IPS-20b (cell line): ENCODE measurements around the gene LINS1.

ENCODE experiments used
- H3K27ac ChIP-seq: one replicate; pipeline ENCODE4 v1.5.1; 2013; ENCODE audit warnings: low read length
- H3K27me3 ChIP-seq: 2 replicates; pipeline ENCODE4 v1.6.1; 2013; ENCODE audit warnings: mild to moderate bottlenecking, low read length, inconsistent platforms; ENCODE audit not compliant: insufficient read depth
- H3K36me3 ChIP-seq: 2 replicates; pipeline ENCODE4 v1.6.1; 2013; ENCODE audit warnings: low read depth, mild to moderate bottlenecking, inconsistent platforms, low read length, moderate library complexity; ENCODE audit not compliant: insufficient read depth
- H3K4me1 ChIP-seq: 2 replicates; pipeline ENCODE4 v1.6.1; 2013; ENCODE audit warnings: mild to moderate bottlenecking, control low read depth, inconsistent platforms, low read length, moderate library complexity; ENCODE audit not compliant: insufficient read depth
- H3K4me3 ChIP-seq: 2 replicates; pipeline ENCODE4 v1.5.1; 2013; ENCODE audit warnings: mild to moderate bottlenecking, low read length, inconsistent platforms
- H3K9ac ChIP-seq: 2 replicates; pipeline ENCODE4 v1.6.1; 2013; ENCODE audit warnings: low read depth, mild to moderate bottlenecking, inconsistent platforms, low read length, moderate library complexity
- H3K9me3 ChIP-seq: 2 replicates; pipeline ENCODE4 v1.6.1; 2013; ENCODE audit warnings: mild to moderate bottlenecking, low read depth, low read length, inconsistent platforms; ENCODE audit not compliant: insufficient read depth

LINS1 gene

GRCh38 chr15:100628746-100629145, 26.8 kb upstream of the LINS1 start:
- H3K9me3 ChIP-seq, result no peaks in the 10 kb centered on the region
- H3K9ac ChIP-seq, result no peak overlapping the region
- H3K36me3 ChIP-seq, result peaks cover 22% of the 10 kb centered on the region
- H3K4me1 ChIP-seq, result no peaks in the 10 kb centered on the region
- no peak overlapping the region for H3K27ac ChIP-seq
- no peaks in the 10 kb centered on the region for H3K27me3 ChIP-seq
- H3K4me3 ChIP-seq, result no peak overlapping the region

- no peak overlapping the region for H3K27ac ChIP-seq
These were observed 25.9 kb upstream of the LINS1 start for GRCh38 chr15:100627789-100628395.

GRCh38 chr15:100623301-100623700, 21.3 kb upstream of the LINS1 start:
- Histone ChIP-seq H3K9me3 (no peaks in the 10 kb centered on the region), H3K4me3 (no peak overlapping the region), H3K36me3 (peaks cover 15% of the 10 kb centered on the region), H3K4me1 (no peaks in the 10 kb centered on the region), H3K27ac (no peak overlapping the region), H3K27me3 (no peaks in the 10 kb centered on the region), H3K9ac (no peak overlapping the region)

More at GRCh38 chr15:100627789-100628395, 25.9 kb upstream of the LINS1 start:
- Histone ChIP-seq H3K9ac (no peak overlapping the region), H3K9me3 (no peaks in the 10 kb centered on the region), H3K4me1 (no peaks in the 10 kb centered on the region), H3K27me3 (no peaks in the 10 kb centered on the region), H3K36me3 (peaks cover 22% of the 10 kb centered on the region), H3K4me3 (no peak overlapping the region)

DNA sequence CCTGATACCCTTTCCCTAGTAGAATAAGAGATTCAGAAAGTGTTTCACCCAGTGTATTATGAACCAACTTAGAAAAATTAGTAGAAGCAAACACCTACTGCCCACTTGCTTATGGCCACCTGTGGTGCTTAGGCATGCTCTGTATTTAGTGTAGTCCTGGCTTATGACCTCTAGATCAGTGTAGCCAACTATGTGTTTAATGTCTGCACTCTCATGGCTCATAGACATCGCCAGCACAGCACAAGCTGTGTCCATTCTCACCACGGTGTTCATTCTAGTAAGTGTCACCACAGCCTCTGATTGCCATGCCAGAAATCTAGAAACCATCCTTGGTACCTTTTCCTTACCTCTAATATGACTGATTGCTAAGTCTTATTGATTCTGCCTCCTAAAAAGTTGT, 14.7 kb upstream of the LINS1 start:
- Histone ChIP-seq H3K9ac (no peak overlapping the region), H3K9me3 (no peaks in the 10 kb centered on the region), H3K4me3 (no peak overlapping the region), H3K4me1 (no peaks in the 10 kb centered on the region), H3K27ac (no peak overlapping the region), H3K27me3 (no peaks in the 10 kb centered on the region), H3K36me3 (peaks cover 33% of the 10 kb centered on the region)

DNA sequence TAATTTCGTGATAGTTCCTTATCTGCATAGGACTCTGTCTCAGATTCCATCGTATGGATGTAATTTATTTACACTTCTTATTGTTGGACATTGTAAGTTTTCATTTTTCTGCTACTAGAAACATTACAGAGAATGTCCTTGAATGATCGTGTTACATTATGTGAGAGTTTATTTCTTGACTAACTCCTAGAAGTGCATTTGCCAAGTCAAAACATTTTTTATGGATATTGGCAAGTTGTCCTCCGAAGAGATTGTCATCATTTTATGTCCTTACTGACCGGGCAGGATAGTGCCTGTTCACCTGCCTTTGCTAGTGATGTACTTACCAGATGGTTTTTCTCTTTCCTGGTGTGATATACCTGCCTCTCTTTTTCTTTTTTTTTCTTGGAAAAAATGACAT, 13.8 kb upstream of the LINS1 start:
- no peak overlapping the region for H3K27ac ChIP-seq
- H3K9ac ChIP-seq, result no peak overlapping the region
- no peaks in the 10 kb centered on the region for H3K9me3 ChIP-seq
- H3K4me3 ChIP-seq, result no peak overlapping the region
- H3K4me1 ChIP-seq, result no peaks in the 10 kb centered on the region
- H3K27me3 ChIP-seq, result no peaks in the 10 kb centered on the region
- H3K36me3 ChIP-seq, result peaks cover 38% of the 10 kb centered on the region

- no peaks in the 10 kb centered on the region for H3K9me3 ChIP-seq
- peaks cover 44% of the 10 kb centered on the region for H3K36me3 ChIP-seq
- H3K4me1 ChIP-seq, result no peaks in the 10 kb centered on the region
- no peak overlapping the region for H3K9ac ChIP-seq
- H3K27ac ChIP-seq, result no peak overlapping the region
- no peak overlapping the region for H3K4me3 ChIP-seq
- no peaks in the 10 kb centered on the region for H3K27me3 ChIP-seq
These were observed 12.9 kb upstream of the LINS1 start for GRCh38 chr15:100614918-100615317.

GRCh38 chr15:100614336-100614735, 12.4 kb upstream of the LINS1 start:
- no peaks in the 10 kb centered on the region for H3K9me3 ChIP-seq
- H3K36me3 ChIP-seq, result peaks cover 44% of the 10 kb centered on the region
- H3K4me3 ChIP-seq, result no peak overlapping the region
- H3K4me1 ChIP-seq, result no peaks in the 10 kb centered on the region
- H3K27me3 ChIP-seq, result no peaks in the 10 kb centered on the region
- H3K27ac ChIP-seq, result no peak overlapping the region
- no peak overlapping the region for H3K9ac ChIP-seq

- H3K4me3 ChIP-seq, result no peak overlapping the region
- H3K27ac ChIP-seq, result no peak overlapping the region
- no peaks in the 10 kb centered on the region for H3K4me1 ChIP-seq
- H3K27me3 ChIP-seq, result no peaks in the 10 kb centered on the region
- H3K36me3 ChIP-seq, result peaks cover 45% of the 10 kb centered on the region
- no peak overlapping the region for H3K9ac ChIP-seq
- no peaks in the 10 kb centered on the region for H3K9me3 ChIP-seq
These were observed 11.2 kb upstream of the LINS1 start for GRCh38 chr15:100613208-100613607.

- H3K9ac ChIP-seq, result no peak overlapping the region
- no peaks in the 10 kb centered on the region for H3K27me3 ChIP-seq
- H3K4me1 ChIP-seq, result no peaks in the 10 kb centered on the region
- H3K9me3 ChIP-seq, result no peaks in the 10 kb centered on the region
- no peak overlapping the region for H3K4me3 ChIP-seq
- peaks cover 52% of the 10 kb centered on the region for H3K36me3 ChIP-seq
- H3K27ac ChIP-seq, result no peak overlapping the region
These were observed 10.6 kb upstream of the LINS1 start for GRCh38 chr15:100612539-100612938.

- Histone ChIP-seq H3K27me3 (no peaks in the 10 kb centered on the region), H3K4me1 (peaks cover 8% of the 10 kb centered on the region; the same call in 1 of the 2 replicates), H3K27ac (peak overlapping the region; percentile 61), H3K4me3 (peak overlapping the region; percentile 95), H3K36me3 (peaks cover 28% of the 10 kb centered on the region), H3K9ac (peak overlapping the region; percentile 71), H3K9me3 (no peaks in the 10 kb centered on the region)
These were observed 924 bp upstream of the LINS1 start for GRCh38 chr15:100602823-100603393.

GRCh38 chr15:100601617-100602063, 344 bp downstream of the LINS1 start:
- Histone ChIP-seq H3K36me3 (peaks cover 21% of the 10 kb centered on the region), H3K27ac (no peak overlapping the region), H3K9ac (peak overlapping the region; percentile 81), H3K9me3 (no peaks in the 10 kb centered on the region), H3K27me3 (no peaks in the 10 kb centered on the region), H3K4me1 (peaks cover 8% of the 10 kb centered on the region; the same call in 1 of the 2 replicates), H3K4me3 (peak overlapping the region; percentile 95)

GRCh38 chr15:100601163-100601562, 821 bp downstream of the LINS1 start:
- peak overlapping the region; percentile 95 for H3K4me3 ChIP-seq
- H3K27me3 ChIP-seq, result no peaks in the 10 kb centered on the region
- peaks cover 8% of the 10 kb centered on the region; the same call in 1 of the 2 replicates for H3K4me1 ChIP-seq
- H3K9ac ChIP-seq, result peak overlapping the region; percentile 81; the same call in 1 of the 2 replicates
- H3K36me3 ChIP-seq, result peaks cover 17% of the 10 kb centered on the region
- no peak overlapping the region for H3K27ac ChIP-seq
- no peaks in the 10 kb centered on the region for H3K9me3 ChIP-seq
